HepG2 (cell line): ENCODE data around the gene ALOXE3. TPM values are rescaled to one million over a fixed set of nuclear protein-coding genes. Genes with fewer than 3 reads are reported as not detected.
A peak's percentile ranks its signal among the peaks of the same experiment; 100 is the strongest.

ENCODE experiments used
- CBX5 ChIP-seq: sonication (generic); formaldehyde crosslinking; IDR thresholded peaks from 2 replicates; pipeline ENCODE4 v1.4.0; 2020; ENCODE audit warnings: missing genetic modification reagents, borderline replicate concordance
- EEA1 ChIP-seq: sonication (generic); formaldehyde crosslinking; IDR thresholded peaks from 2 replicates; pipeline ENCODE4 v1.5.1; 2020; ENCODE audit warnings: mild to moderate bottlenecking, missing genetic modification reagents, borderline replicate concordance
- MXI1 ChIP-seq: IDR thresholded peaks from 3 replicates; pipeline ENCODE4 v1.6.1; 2012; ENCODE audit warnings: low read depth, low read length, inconsistent platforms, borderline replicate concordance
- NAIF1 ChIP-seq: sonication (generic); formaldehyde crosslinking; IDR thresholded peaks from 2 replicates; pipeline ENCODE4 v1.5.0; 2020; ENCODE audit warnings: mild to moderate bottlenecking, missing genetic modification reagents, borderline replicate concordance
- PAX8 ChIP-seq: sonication (generic); formaldehyde crosslinking; IDR thresholded peaks from 2 replicates; pipeline ENCODE4 v1.8.0; 2022; ENCODE audit warnings: mild to moderate bottlenecking, missing genetic modification reagents, borderline replicate concordance
- SAP130 ChIP-seq: IDR thresholded peaks from 2 replicates; pipeline ENCODE4 v1.6.1; 2016; ENCODE audit warnings: low read depth
- SIN3A ChIP-seq: IDR thresholded peaks from 2 replicates; pipeline ENCODE4 v1.6.1; 2011; ENCODE audit warnings: low read depth, mild to moderate bottlenecking, control low read depth, low read length, borderline replicate concordance
- SP1 ChIP-seq, 2 experiments: fragments of 450-650 bp in 1 of 2; sonication (generic) in 1 of 2; formaldehyde crosslinking in 1 of 2; IDR thresholded peaks; 2 replicates each; pipeline versions ENCODE4 v1.4.0 to v1.6.1; 2016 to 2020; ENCODE audit warnings: missing genetic modification reagents in 1 of 2
- SRY ChIP-seq: sonication (generic); formaldehyde crosslinking; IDR thresholded peaks from 2 replicates; pipeline ENCODE4 v1.8.0; 2022; ENCODE audit warnings: mild to moderate bottlenecking, missing genetic modification reagents
- ZBTB21 ChIP-seq: sonication (generic); formaldehyde crosslinking; IDR thresholded peaks from 2 replicates; pipeline ENCODE4 v1.4.0; 2020; ENCODE audit warnings: missing genetic modification reagents
- ZFP36L2 ChIP-seq: sonication (generic); formaldehyde crosslinking; IDR thresholded peaks from 2 replicates; pipeline ENCODE4 v1.4.0; 2020; ENCODE audit warnings: missing genetic modification reagents
- ZMYM3 ChIP-seq: sonication (generic); formaldehyde crosslinking; IDR thresholded peaks from 2 replicates; pipeline ENCODE4 v1.5.1; 2020; ENCODE audit warnings: mild to moderate bottlenecking, missing genetic modification reagents
- ZSCAN31 ChIP-seq: sonication (generic); formaldehyde crosslinking; IDR thresholded peaks from 2 replicates; pipeline ENCODE4 v1.5.0; 2020; ENCODE audit warnings: low read depth, mild to moderate bottlenecking, missing genetic modification reagents
- ZZZ3 ChIP-seq: sonication (generic); formaldehyde crosslinking; IDR thresholded peaks from 2 replicates; pipeline ENCODE4 v1.4.0; 2020; ENCODE audit warnings: missing genetic modification reagents, mild to moderate bottlenecking, borderline replicate concordance
- polyA plus RNA-seq, 8 experiments: library from polyadenylated mRNA; depleted of rRNA in 3 of 8; stranded (reverse) in 7 of 8; unstranded in 1 of 8; fragments of >200 nt; fragmentation: Illumina TruSeq in 4 of 8; extraction: Trizol in 4 of 8; gene quantifications; 2 replicates each; pipeline versions ENCODE4 v1.2.1 to v1.2.3, GENCODE V29; 2011 to 2016; ENCODE audit warnings: low read depth in 4 of 8, missing spikeins in 1 of 8, mixed read lengths in 1 of 8; ENCODE audit not compliant: insufficient read depth in 1 of 8
- total RNA-seq, 5 experiments: library from RNA; depleted of rRNA; stranded (reverse); fragments of >200 nt; fragmentation: Illumina TruSeq; extraction: Trizol; gene quantifications; 2 replicates each; pipeline ENCODE4 v1.2.3, GENCODE V29; 2016; ENCODE audit warnings: low read depth in 1 of 5
- TF ChIP-seq, protein P1 (sequence below): IDR thresholded peaks from 2 replicates; pipeline ENCODE4 v1.6.1; 2012; ENCODE audit warnings: low read depth, low read length, improper control_type of control experiment
- TF ChIP-seq, protein P2 (sequence below): sonication (generic); formaldehyde crosslinking; IDR thresholded peaks from 2 replicates; pipeline ENCODE4 v1.4.0; 2020; ENCODE audit warnings: mild to moderate bottlenecking, missing genetic modification reagents
- TF ChIP-seq, protein P3 (sequence below): sonication (generic); formaldehyde crosslinking; IDR thresholded peaks from 2 replicates; pipeline ENCODE4 v1.9.0; 2021; ENCODE audit warnings: missing genetic modification reagents, mild to moderate bottlenecking, borderline replicate concordance
- TF ChIP-seq, protein P4 (sequence below): sonication (generic); formaldehyde crosslinking; IDR thresholded peaks from 2 replicates; pipeline ENCODE4 v1.4.0; 2020; ENCODE audit warnings: missing genetic modification reagents
- TF ChIP-seq, protein P5 (sequence below): sonication (generic); formaldehyde crosslinking; IDR thresholded peaks from 2 replicates; pipeline ENCODE4 v1.4.0; 2020; ENCODE audit warnings: missing genetic modification reagents, borderline replicate concordance

ALOXE3 gene
- total and polyA plus RNA-seq, 2 of the 13 experiments (the other 11 are each of a cell fraction or from before 2014, with no cell fraction given): 0.07 TPM; not detected in 1

DNA sequence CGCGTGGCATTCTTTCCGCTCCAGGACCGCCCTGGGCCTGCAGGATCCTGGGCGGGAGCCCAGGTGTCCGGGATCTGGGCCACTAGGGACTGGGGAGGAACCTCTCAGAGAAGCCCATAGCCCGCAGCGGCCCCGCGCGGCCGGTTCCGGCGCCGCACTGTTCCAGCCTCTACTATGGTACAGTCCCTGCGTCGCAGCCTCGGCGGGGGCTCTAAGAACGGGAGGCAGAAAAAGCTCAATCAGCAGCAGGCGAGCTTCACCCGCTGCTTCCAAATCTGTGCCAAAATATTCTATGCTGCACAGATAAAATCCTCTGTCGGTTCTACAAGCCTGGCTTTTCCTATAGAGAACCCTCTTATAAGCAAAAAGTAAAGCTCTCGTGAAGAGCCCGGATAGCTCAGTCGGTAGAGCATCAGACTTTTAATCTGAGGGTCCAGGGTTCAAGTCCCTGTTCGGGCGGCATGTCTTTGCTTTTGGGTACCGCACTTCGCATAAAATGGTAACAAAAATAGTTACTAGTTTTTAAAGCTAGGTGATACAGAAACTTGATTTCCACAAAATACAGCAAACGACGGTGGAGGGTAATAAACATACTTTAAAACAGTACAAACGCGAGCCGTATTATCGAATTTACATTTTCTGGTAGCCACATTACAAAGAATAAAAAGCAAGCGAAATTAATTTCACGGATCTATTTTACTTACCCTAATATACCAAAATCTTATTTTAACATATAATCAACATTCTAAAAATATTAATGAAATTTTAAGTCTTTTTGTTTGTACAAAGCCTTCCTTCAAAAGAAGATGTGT, 661 bp upstream of the ALOXE3 start (continued):
- TF ChIP-seq, protein P1, sequence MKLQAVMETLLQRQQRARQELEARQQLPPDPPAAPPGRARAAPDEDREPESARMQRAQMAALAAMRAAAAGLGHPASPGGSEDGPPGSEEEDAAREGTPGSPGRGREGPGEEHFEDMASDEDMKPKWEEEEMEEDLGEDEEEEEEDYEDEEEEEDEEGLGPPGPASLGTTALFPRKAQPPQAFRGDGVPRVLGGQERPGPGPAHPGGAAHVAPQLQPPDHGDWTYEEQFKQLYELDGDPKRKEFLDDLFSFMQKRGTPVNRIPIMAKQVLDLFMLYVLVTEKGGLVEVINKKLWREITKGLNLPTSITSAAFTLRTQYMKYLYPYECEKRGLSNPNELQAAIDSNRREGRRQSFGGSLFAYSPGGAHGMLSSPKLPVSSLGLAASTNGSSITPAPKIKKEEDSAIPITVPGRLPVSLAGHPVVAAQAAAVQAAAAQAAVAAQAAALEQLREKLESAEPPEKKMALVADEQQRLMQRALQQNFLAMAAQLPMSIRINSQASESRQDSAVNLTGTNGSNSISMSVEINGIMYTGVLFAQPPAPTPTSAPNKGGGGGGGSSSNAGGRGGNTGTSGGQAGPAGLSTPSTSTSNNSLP: peak; percentile 40; the same call in 1 of the 2 replicates
- TF ChIP-seq, protein P2, sequence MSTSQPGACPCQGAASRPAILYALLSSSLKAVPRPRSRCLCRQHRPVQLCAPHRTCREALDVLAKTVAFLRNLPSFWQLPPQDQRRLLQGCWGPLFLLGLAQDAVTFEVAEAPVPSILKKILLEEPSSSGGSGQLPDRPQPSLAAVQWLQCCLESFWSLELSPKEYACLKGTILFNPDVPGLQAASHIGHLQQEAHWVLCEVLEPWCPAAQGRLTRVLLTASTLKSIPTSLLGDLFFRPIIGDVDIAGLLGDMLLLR (CRISPR knock-in tag): no peak
- TF ChIP-seq, protein P3, sequence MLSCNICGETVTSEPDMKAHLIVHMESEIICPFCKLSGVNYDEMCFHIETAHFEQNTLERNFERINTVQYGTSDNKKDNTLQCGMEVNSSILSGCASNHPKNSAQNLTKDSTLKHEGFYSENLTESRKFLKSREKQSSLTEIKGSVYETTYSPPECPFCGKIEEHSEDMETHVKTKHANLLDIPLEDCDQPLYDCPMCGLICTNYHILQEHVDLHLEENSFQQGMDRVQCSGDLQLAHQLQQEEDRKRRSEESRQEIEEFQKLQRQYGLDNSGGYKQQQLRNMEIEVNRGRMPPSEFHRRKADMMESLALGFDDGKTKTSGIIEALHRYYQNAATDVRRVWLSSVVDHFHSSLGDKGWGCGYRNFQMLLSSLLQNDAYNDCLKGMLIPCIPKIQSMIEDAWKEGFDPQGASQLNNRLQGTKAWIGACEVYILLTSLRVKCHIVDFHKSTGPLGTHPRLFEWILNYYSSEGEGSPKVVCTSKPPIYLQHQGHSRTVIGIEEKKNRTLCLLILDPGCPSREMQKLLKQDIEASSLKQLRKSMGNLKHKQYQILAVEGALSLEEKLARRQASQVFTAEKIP (CRISPR knock-in tag): no peak
- TF ChIP-seq ZFP36L2: no peak
- no peak for TF ChIP-seq ZMYM3 (CRISPR knock-in tag)
- peak; percentile 49; the same call in 1 of the 2 replicates for TF ChIP-seq SIN3A
- TF ChIP-seq ZZZ3 (CRISPR knock-in tag): no peak
- 0 out of 2 replicates have a peak, but pooled peaks have one; percentile 10 for TF ChIP-seq CBX5 (CRISPR knock-in tag)
- 0 out of 2 replicates have a peak, but pooled peaks have one; percentile 42 for TF ChIP-seq ZBTB21 (CRISPR knock-in tag)
- TF ChIP-seq EEA1 (CRISPR knock-in tag): no peak
- TF ChIP-seq, protein P4, sequence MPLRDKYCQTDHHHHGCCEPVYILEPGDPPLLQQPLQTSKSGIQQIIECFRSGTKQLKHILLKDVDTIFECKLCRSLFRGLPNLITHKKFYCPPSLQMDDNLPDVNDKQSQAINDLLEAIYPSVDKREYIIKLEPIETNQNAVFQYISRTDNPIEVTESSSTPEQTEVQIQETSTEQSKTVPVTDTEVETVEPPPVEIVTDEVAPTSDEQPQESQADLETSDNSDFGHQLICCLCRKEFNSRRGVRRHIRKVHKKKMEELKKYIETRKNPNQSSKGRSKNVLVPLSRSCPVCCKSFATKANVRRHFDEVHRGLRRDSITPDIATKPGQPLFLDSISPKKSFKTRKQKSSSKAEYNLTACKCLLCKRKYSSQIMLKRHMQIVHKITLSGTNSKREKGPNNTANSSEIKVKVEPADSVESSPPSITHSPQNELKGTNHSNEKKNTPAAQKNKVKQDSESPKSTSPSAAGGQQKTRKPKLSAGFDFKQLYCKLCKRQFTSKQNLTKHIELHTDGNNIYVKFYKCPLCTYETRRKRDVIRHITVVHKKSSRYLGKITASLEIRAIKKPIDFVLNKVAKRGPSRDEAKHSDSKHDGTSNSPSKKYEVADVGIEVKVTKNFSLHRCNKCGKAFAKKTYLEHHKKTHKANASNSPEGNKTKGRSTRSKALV (CRISPR knock-in tag): peak; percentile 31; the same call in 1 of the 2 replicates
- peak; percentile 37 for TF ChIP-seq SAP130 (CRISPR knock-in tag)
- TF ChIP-seq, protein P5, sequence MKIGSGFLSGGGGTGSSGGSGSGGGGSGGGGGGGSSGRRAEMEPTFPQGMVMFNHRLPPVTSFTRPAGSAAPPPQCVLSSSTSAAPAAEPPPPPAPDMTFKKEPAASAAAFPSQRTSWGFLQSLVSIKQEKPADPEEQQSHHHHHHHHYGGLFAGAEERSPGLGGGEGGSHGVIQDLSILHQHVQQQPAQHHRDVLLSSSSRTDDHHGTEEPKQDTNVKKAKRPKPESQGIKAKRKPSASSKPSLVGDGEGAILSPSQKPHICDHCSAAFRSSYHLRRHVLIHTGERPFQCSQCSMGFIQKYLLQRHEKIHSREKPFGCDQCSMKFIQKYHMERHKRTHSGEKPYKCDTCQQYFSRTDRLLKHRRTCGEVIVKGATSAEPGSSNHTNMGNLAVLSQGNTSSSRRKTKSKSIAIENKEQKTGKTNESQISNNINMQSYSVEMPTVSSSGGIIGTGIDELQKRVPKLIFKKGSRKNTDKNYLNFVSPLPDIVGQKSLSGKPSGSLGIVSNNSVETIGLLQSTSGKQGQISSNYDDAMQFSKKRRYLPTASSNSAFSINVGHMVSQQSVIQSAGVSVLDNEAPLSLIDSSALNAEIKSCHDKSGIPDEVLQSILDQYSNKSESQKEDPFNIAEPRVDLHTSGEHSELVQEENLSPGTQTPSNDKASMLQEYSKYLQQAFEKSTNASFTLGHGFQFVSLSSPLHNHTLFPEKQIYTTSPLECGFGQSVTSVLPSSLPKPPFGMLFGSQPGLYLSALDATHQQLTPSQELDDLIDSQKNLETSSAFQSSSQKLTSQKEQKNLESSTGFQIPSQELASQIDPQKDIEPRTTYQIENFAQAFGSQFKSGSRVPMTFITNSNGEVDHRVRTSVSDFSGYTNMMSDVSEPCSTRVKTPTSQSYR (CRISPR knock-in tag): no peak
- peak; percentile 47; the same call in 1 of the 2 replicates for TF ChIP-seq ZSCAN31 (CRISPR knock-in tag)
- 0 out of 2 replicates have a peak, but pooled peaks have one; percentile 47 for TF ChIP-seq SRY (CRISPR knock-in tag)
- TF ChIP-seq SP1 (IDR thresholded peaks at IDR 0.05): no peak
- TF ChIP-seq SP1 (CRISPR knock-in tag; IDR thresholded peaks at IDR 0.05): 0 out of 2 replicates have a peak, but pooled peaks have one; percentile 17
- TF ChIP-seq PAX8 (CRISPR knock-in tag): no peak
- peak; percentile 42; the same call in 1 of the 3 replicates for TF ChIP-seq MXI1
- 0 out of 2 replicates have a peak, but pooled peaks have one; percentile 13 for TF ChIP-seq NAIF1 (CRISPR knock-in tag)
